Activated CD4-positive, alpha-beta T cell treated with anti-CD3 and anti-CD28 coated beads for 36 hours (primary cell): ENCODE measurements around the gene GPR176. TPM values are rescaled to one million over a fixed set of nuclear protein-coding genes. Genes with fewer than 3 reads are reported as not detected.

Source experiments
- ATAC-seq: fragments of 200-7000 bp; cut with Tn5 transposase; one replicate; pipeline ENCODE4 v1.10.0; 2021; ENCODE audit warnings: mild to moderate bottlenecking, moderate library complexity
- CTCF ChIA-PET: fragments of 350-600 bp; sonication (Branson Sonifier 250); formaldehyde crosslinking; loops from one replicate; lab custom pipeline; 2021; ENCODE audit warnings: antibody characterized with exemption; lab: Charles Lee
- POLR2A ChIA-PET: fragments of 350-600 bp; sonication (Branson Sonifier 250); formaldehyde crosslinking; loops from one replicate; lab custom pipeline; 2021; ENCODE audit warnings: antibody characterized with exemption, inconsistent platforms; lab: Charles Lee
- DNase-seq: peaks from one replicate; pipeline ENCODE4 v3.0.0-alpha.2; 2020
- H3K27ac Mint-ChIP-seq: one replicate; pipeline ENCODE4 v1.8.0; 2021; ENCODE audit warnings: mixed read lengths
- H3K27me3 Mint-ChIP-seq: one replicate; pipeline ENCODE4 v1.8.0; 2021; ENCODE audit warnings: mixed read lengths
- H3K36me3 Mint-ChIP-seq: one replicate; pipeline ENCODE4 v1.8.0; 2021; ENCODE audit warnings: low read depth, mixed read lengths
- H3K4me1 Mint-ChIP-seq: one replicate; pipeline ENCODE4 v1.8.0; 2021; ENCODE audit warnings: mixed read lengths
- H3K4me3 Mint-ChIP-seq: one replicate; pipeline ENCODE4 v1.8.0; 2021; ENCODE audit warnings: mild to moderate bottlenecking, moderate library complexity, mixed read lengths
- H3K9me3 Mint-ChIP-seq: one replicate; pipeline ENCODE4 v1.8.0; 2021; ENCODE audit warnings: low read depth, mixed read lengths
- intact Hi-C, 2 experiments: fragments of 100-400 bp; cut with DNase I in 1 of 2; cut with micrococcal nuclease in 1 of 2; formaldehyde crosslinking; loops; one replicate each; pipeline versions ENCODE4 v1.14.2 to v1.15.1; 2022 to 2024; cut with DNase I, micrococcal nuclease
- total RNA-seq, 2 experiments: library from RNA; stranded (reverse); gene quantifications; one replicate each; pipeline ENCODE4 v1.2.3, GENCODE V29; 2021

Gene GPR176, protein sequence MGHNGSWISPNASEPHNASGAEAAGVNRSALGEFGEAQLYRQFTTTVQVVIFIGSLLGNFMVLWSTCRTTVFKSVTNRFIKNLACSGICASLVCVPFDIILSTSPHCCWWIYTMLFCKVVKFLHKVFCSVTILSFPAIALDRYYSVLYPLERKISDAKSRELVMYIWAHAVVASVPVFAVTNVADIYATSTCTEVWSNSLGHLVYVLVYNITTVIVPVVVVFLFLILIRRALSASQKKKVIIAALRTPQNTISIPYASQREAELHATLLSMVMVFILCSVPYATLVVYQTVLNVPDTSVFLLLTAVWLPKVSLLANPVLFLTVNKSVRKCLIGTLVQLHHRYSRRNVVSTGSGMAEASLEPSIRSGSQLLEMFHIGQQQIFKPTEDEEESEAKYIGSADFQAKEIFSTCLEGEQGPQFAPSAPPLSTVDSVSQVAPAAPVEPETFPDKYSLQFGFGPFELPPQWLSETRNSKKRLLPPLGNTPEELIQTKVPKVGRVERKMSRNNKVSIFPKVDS
- under 1 TPM; 0.14 to 0.30 TPM for total RNA-seq

GRCh38 chr15:39919748-39920509, at the start of gene GPR176:
GPR176 (minus strand) TSS chr15:39920266; CDS start chr15:39920026, 240 bp downstream.
- intact Hi-C loops: loop anchor here (1.0 to 5.0 kb wide), 5 partner anchors 14 to 189 kb away; partner anchors contain the start of genes EIF2AK4 (in 2 of the 2), BMF (in 1 of the 2) and SRP14 (in 1 of the 2)
- peaks cover 4% of the 10 kb centered on the region for H3K9me3 Mint-ChIP-seq
- H3K27me3 Mint-ChIP-seq: peaks cover 19% of the 10 kb centered on the region
- POLR2A ChIA-PET: interaction anchor here (0.6 kb wide), 1 partner anchor 1364 kb away, joined by 4 read pairs; no protein-coding TSS in a partner anchor
- H3K4me3 Mint-ChIP-seq: peak within 1 kb of the TSS; percentile 73
- CTCF ChIA-PET: interaction anchor here (0.8 kb wide), 1 partner anchor 236 kb away, joined by 3 read pairs; no protein-coding TSS in a partner anchor
- H3K4me1 Mint-ChIP-seq: peaks cover 21% of the 10 kb centered on the region
- no peak for ATAC-seq
- DNase-seq: peak; percentile 48
- H3K36me3 Mint-ChIP-seq: no peaks in the 10 kb centered on the region
- peak within 1 kb of the TSS; percentile 73 for H3K27ac Mint-ChIP-seq

DNA sequence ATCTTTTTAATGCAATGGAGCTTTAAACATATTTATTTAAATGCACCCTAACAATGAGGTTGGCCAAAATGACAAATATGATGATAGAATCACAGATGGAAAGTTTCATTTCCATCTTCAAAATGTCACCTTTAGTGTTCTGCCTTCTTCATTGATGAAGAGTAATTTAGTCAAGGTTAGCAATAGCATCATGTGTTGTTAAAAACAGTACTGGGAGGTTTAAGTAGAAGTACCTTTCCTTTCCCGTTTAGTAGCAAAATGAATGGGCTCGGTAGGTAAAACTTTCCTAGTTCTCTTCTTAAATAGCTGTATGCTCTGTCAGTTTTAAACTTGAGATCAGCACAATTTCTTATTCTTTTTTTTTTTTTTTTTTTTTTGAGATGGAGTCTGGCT, 48.9 kb upstream of the GPR176 start:
- peaks cover 36% of the 10 kb centered on the region for H3K4me1 Mint-ChIP-seq
- no peaks in the 10 kb centered on the region for H3K27me3 Mint-ChIP-seq
- peaks cover 38% of the 10 kb centered on the region for H3K36me3 Mint-ChIP-seq
- H3K9me3 Mint-ChIP-seq: no peaks in the 10 kb centered on the region
- POLR2A ChIA-PET: interaction anchor here (0.7 kb wide), 2 partner anchors 36 to 213 kb away, joined by 3 to 5 read pairs; no protein-coding TSS in a partner anchor
- peak overlapping the region; percentile 84 for H3K27ac Mint-ChIP-seq
- intact Hi-C loops: loop anchor here (1.0 to 5.0 kb wide), 4 partner anchors 37 to 186 kb away; partner anchors contain the start of genes EIF2AK4 (in 1 of the 2), FSIP1 (in 1 of the 2), GPR176 (in 1 of the 2) and SRP14 (in 1 of the 2)
- ATAC-seq (peak; percentile 74), DNase-seq (no peak)
- CTCF ChIA-PET: interaction anchor here (0.6 to 1.3 kb wide), 7 partner anchors 128 to 1277 kb away, joined by 3 to 6 read pairs (median 4); no protein-coding TSS in a partner anchor
- no peak overlapping the region for H3K4me3 Mint-ChIP-seq

DNA sequence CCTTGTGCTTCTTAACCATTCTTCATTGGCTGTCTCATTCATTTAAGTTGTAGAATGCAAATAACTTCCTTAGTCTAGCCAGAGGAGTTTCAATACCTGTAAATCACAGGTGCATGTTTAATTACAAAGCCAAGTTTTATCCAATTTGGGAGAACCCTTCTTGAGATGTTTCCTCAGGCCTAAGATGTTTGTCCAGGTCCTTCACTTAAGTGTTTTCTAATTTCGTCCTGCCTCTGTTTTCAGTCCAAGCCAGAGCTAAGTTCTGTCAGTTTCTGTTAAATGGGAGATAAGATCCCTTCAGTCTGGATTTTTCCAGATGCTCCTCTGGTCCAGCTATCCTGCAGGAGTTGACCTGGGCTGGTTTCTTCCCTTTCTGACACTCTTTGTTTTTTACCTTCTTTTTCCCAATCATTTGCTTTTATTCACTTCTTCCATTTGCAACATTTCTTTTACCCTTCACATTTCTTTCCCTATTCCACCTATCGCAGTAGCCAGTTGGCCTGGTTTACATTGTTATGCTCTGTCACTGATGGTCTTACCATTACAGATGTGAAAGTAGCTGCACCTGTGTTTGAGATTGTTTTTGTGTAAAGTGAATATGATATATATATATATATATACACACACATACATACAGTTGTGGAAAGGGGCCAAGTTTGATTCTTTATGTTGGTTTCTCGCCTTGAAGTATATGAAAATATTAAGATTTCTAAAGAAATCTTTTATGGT, 48.4 kb upstream of the GPR176 start:
- Mint-ChIP-seq H3K27me3 (no peaks in the 10 kb centered on the region), H3K36me3 (peaks cover 38% of the 10 kb centered on the region), H3K9me3 (no peaks in the 10 kb centered on the region), H3K4me3 (no peak overlapping the region), H3K4me1 (peaks cover 36% of the 10 kb centered on the region), H3K27ac (peak overlapping the region; percentile 86)
- intact Hi-C loops: loop anchor here (1.0 to 5.0 kb wide), 4 partner anchors 36 to 186 kb away; partner anchors contain the start of genes EIF2AK4 (in 1 of the 2), FSIP1 (in 1 of the 2), GPR176 (in 1 of the 2) and SRP14 (in 1 of the 2)
- DNase-seq: no peak
- peak; percentile 13 for ATAC-seq
- POLR2A ChIA-PET: interaction anchor here (0.7 kb wide), 2 partner anchors 35 to 214 kb away, joined by 3 to 5 read pairs; no protein-coding TSS in a partner anchor
- CTCF ChIA-PET: interaction anchor here (0.6 to 1.3 kb wide), 6 partner anchors 128 to 400 kb away, joined by 3 to 6 read pairs (median 4); no protein-coding TSS in a partner anchor

DNA sequence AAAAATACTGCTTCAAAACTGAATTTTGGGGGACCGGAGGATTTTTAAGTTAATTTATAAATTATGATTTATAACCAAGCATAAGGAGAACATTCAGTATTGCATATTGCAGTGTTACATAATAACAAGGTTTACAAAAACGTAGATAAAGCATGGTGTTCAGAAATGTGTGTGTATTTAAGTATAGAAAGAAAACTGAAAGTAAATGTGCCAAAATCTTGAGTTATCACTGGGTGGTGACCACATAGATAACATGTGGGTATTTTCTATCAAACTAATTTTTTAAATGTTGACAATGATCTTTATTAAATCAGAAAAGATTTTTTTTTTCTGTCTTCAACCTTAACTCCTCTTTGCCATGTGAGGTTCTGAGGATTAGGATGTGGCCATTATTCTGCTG, 46.5 kb upstream of the GPR176 start:
- ChIA-PET POLR2A (no interaction called here), CTCF (no interaction called here)
- Mint-ChIP-seq H3K27me3 (no peaks in the 10 kb centered on the region), H3K9me3 (no peaks in the 10 kb centered on the region), H3K4me3 (no peak overlapping the region), H3K36me3 (peaks cover 39% of the 10 kb centered on the region), H3K4me1 (peaks cover 42% of the 10 kb centered on the region), H3K27ac (no peak overlapping the region)
- ATAC-seq (no peak), DNase-seq (no peak)
- intact Hi-C loops: loop anchor here in 1 of 2 experiments (5.0 kb wide), 1 partner anchor 34 kb away; the partner anchor contains the start of gene EIF2AK4

DNA sequence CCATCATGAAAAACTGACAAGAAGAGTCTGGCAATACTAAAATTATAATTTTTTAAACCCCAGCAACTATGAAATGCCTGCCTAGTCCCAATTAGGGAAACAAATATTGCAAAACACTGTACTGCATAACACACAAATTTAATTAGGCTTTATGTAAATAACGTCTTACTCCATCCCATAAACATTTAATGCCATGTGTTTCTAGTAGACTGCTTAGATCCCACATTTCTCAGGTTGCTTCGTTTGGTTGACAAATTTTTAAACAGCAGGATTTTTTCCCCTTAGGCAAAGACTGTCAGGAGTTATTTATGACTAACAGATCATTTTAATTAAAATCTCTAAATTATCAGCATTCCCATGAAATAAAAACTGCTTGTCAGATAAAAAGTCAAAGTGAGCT, 43.7 kb upstream of the GPR176 start:
- DNase-seq (no peak), ATAC-seq (no peak)
- no peak overlapping the region for H3K4me3 Mint-ChIP-seq
- no peaks in the 10 kb centered on the region for H3K27me3 Mint-ChIP-seq
- no peak overlapping the region for H3K27ac Mint-ChIP-seq
- peaks cover 28% of the 10 kb centered on the region for H3K4me1 Mint-ChIP-seq
- no peaks in the 10 kb centered on the region for H3K9me3 Mint-ChIP-seq
- ChIA-PET POLR2A (no interaction called here), CTCF (interaction anchor here (1.3 kb wide), 1 partner anchor 11 kb away, joined by 5 read pairs; no protein-coding TSS in a partner anchor)
- intact Hi-C loops: no loop called here
- peaks cover 29% of the 10 kb centered on the region for H3K36me3 Mint-ChIP-seq

DNA sequence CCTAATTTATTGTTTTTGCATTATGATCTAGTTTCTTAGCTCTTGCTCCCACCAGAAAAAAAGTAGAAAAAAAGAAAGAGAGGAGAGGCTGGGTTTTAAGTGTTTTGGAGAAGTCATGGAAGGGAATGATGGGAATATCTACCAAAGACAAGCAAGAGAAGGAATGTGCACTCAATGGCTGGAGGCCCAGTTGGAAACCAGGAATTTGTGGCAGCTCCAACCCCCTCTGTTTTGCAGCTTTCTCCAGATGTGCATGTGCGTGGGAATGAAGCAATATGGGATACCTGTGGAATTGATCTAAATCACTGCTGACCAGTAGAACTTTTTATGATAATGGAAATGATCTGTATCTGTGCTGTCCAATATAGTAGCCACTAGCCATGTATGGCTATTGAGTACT, 41.0 kb upstream of the GPR176 start:
- no peak for DNase-seq
- H3K36me3 Mint-ChIP-seq: peaks cover 26% of the 10 kb centered on the region
- no peaks in the 10 kb centered on the region for H3K9me3 Mint-ChIP-seq
- no peak overlapping the region for H3K27ac Mint-ChIP-seq
- no peak for ATAC-seq
- H3K27me3 Mint-ChIP-seq: no peaks in the 10 kb centered on the region
- ChIA-PET POLR2A (no interaction called here), CTCF (interaction anchor here (0.6 kb wide), 2 partner anchors 83 to 127 kb away, joined by 3 to 4 read pairs; no protein-coding TSS in a partner anchor)
- H3K4me3 Mint-ChIP-seq: no peak overlapping the region
- intact Hi-C loops: no loop called here
- peaks cover 7% of the 10 kb centered on the region for H3K4me1 Mint-ChIP-seq

DNA sequence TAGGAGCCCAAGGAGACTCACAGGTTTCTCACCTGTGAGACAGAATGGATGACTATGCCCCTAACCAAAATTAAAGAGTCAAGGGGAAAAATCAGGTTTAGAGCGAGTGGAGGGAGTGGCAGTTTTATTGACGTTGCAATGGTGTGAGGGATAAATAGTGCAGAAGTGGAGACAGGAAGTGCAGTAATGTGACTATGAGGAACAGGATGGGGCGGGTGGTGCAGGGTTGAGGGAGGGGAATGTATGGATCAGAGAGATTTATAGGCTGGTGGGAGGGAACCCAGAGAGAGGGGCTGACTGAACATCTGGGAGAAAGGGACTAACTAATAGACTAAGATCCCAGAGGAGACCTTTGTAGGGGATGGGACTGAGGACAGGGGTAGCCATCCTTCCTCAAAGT, 40.3 kb upstream of the GPR176 start:
- ATAC-seq (no peak), DNase-seq (no peak)
- Mint-ChIP-seq H3K4me3 (no peak overlapping the region), H3K27ac (no peak overlapping the region), H3K36me3 (peaks cover 26% of the 10 kb centered on the region), H3K4me1 (peaks cover 7% of the 10 kb centered on the region), H3K9me3 (no peaks in the 10 kb centered on the region), H3K27me3 (no peaks in the 10 kb centered on the region)
- CTCF ChIA-PET: no interaction called here
- POLR2A ChIA-PET: no interaction called here
- intact Hi-C loops: no loop called here

GRCh38 chr15:39959411-39959810, 39.3 kb upstream of the GPR176 start:
- peaks cover 28% of the 10 kb centered on the region for H3K36me3 Mint-ChIP-seq
- intact Hi-C loops: no loop called here
- DNase-seq: no peak
- H3K4me3 Mint-ChIP-seq: no peak overlapping the region
- H3K4me1 Mint-ChIP-seq: peaks cover 5% of the 10 kb centered on the region
- ChIA-PET CTCF (no interaction called here), POLR2A (no interaction called here)
- H3K27ac Mint-ChIP-seq: no peak overlapping the region
- no peak for ATAC-seq
- no peaks in the 10 kb centered on the region for H3K27me3 Mint-ChIP-seq
- no peaks in the 10 kb centered on the region for H3K9me3 Mint-ChIP-seq

GRCh38 chr15:39957481-39957880, 37.4 kb upstream of the GPR176 start:
- ATAC-seq: no peak
- Mint-ChIP-seq H3K36me3 (peaks cover 34% of the 10 kb centered on the region), H3K4me3 (no peak overlapping the region), H3K27ac (no peak overlapping the region), H3K27me3 (no peaks in the 10 kb centered on the region), H3K4me1 (peaks cover 1% of the 10 kb centered on the region), H3K9me3 (no peaks in the 10 kb centered on the region)
- intact Hi-C loops: no loop called here
- ChIA-PET POLR2A (no interaction called here), CTCF (interaction anchor here (0.5 kb wide), 1 partner anchor 441 kb away, joined by 4 read pairs; no protein-coding TSS in a partner anchor)
- no peak for DNase-seq

DNA sequence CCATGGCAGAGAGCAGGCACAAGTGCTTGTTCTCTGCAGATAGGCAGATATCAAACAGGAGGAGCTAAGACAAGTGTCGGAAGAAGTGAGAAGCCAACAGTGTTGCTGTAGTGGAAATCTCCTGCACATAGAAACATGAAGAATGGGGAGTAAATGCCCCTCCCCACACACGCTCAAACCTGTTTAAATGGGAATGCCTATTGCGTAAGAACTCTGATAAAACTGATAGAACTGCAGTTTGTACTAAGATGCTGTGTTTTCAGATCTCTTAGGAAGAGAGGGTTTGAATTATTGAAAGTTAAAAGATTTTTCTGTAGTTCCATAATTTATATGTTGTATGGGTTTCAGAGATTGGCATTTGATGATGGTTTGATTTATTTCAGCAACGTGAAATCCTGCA, 33.5 kb upstream of the GPR176 start:
- H3K4me3 Mint-ChIP-seq: no peak overlapping the region
- no peak overlapping the region for H3K27ac Mint-ChIP-seq
- no peaks in the 10 kb centered on the region for H3K4me1 Mint-ChIP-seq
- DNase-seq (no peak), ATAC-seq (no peak)
- peaks cover 46% of the 10 kb centered on the region for H3K36me3 Mint-ChIP-seq
- no peaks in the 10 kb centered on the region for H3K9me3 Mint-ChIP-seq
- H3K27me3 Mint-ChIP-seq: no peaks in the 10 kb centered on the region
- ChIA-PET CTCF (interaction anchor here (0.8 to 1.4 kb wide), 3 partner anchors 9 to 54 kb away, joined by 3 to 5 read pairs (median 3); no protein-coding TSS in a partner anchor), POLR2A (no interaction called here)
- intact Hi-C loops: no loop called here
